ENCODE measurements around the gene ADAMTS17. TPM values are rescaled to one million over a fixed set of nuclear protein-coding genes. Genes with fewer than 3 reads are reported as not detected.

Gene ADAMTS17
- total and polyA plus RNA-seq, 7 donors: 4.4 to 93.0 (median 7.2) TPM

DNA sequence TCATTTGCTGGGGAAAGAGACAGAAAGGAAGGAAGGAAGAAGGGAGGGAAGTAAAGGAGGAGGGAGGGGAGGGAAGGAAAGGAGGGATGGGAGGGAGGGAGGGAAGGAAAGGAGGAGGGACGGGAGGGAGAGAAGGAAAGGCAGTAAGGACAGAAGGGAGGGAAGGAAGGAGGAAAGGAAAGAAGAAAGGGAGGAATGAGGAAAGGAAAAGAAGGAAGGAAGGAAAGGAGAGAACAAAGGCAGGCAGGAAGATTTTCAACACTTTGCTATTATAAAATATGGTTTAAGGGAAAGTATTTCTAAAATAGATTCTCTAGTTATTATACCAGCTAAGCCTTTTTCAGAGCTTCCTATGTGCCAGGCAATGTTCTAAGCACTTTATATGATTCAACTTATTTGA lies 330.5 kb downstream of the ADAMTS17 start:
- TF ChIP-seq, protein P1, sequence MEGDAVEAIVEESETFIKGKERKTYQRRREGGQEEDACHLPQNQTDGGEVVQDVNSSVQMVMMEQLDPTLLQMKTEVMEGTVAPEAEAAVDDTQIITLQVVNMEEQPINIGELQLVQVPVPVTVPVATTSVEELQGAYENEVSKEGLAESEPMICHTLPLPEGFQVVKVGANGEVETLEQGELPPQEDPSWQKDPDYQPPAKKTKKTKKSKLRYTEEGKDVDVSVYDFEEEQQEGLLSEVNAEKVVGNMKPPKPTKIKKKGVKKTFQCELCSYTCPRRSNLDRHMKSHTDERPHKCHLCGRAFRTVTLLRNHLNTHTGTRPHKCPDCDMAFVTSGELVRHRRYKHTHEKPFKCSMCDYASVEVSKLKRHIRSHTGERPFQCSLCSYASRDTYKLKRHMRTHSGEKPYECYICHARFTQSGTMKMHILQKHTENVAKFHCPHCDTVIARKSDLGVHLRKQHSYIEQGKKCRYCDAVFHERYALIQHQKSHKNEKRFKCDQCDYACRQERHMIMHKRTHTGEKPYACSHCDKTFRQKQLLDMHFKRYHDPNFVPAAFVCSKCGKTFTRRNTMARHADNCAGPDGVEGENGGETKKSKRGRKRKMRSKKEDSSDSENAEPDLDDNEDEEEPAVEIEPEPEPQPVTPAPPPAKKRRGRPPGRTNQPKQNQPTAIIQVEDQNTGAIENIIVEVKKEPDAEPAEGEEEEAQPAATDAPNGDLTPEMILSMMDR (IDR thresholded peaks at IDR 0.05): no peak
- 74 to 83% (median 82%) methylated on average over 1 of the region's 1 CpG for WGBS, 3 donors
- no peak for DNase-seq

DNA sequence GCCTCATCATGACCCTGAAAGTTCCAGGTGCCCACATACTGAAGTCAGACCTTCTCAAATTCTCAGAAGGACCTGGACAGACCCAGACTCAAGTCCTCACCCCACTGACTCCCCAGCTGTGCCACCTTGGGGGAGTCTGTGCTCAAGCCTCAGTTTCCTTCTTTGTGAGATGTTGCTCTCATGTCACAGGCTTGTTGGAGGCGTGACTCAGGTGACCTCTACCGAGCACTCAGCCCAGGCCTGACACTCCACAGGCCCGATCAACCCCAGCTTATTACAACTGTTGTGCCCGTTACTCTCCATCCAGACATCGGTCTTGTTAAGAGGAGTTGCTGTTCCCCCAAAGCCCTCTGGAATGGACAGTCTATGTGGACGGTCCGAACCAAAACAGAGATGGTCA lies 332.4 kb downstream of the ADAMTS17 start:
- H3K4me1 ChIP-seq: no peaks in the 10 kb centered on the region
- H3K4me3 ChIP-seq: no peak overlapping the region
- ATAC-seq: no peak
- TF ChIP-seq, protein P1 (IDR thresholded peaks at IDR 0.05): no peak
- no peak overlapping the region for H3K27ac ChIP-seq
- no peak for DNase-seq
- H3K27me3 ChIP-seq (ENCODE audit: insufficient read depth in 3 of 3, low read length in 2 of 3): no peaks in the 10 kb centered on the region
- intact Hi-C loops (cut with DNase I): no loop called here
- H3K9me3 ChIP-seq: no peaks in the 10 kb centered on the region
- no peaks in the 10 kb centered on the region for H3K36me3 ChIP-seq (ENCODE audit: insufficient read depth in 1 of 2, low read depth in 1 of 2)
- 88 to 98% (median 97%) methylated on average over 7 of the region's 7 CpGs for WGBS, 3 donors

More for the DNA sequence above, 330.5 kb downstream of the ADAMTS17 start:
- no peak for ATAC-seq
- Histone ChIP-seq H3K36me3 (ENCODE audit: insufficient read depth in 1 of 2, low read depth in 1 of 2) (no peaks in the 10 kb centered on the region), H3K27ac (no peak overlapping the region), H3K4me1 (no peaks in the 10 kb centered on the region), H3K9me3 (no peaks in the 10 kb centered on the region), H3K27me3 (ENCODE audit: insufficient read depth in 3 of 3, low read length in 2 of 3) (no peaks in the 10 kb centered on the region), H3K4me3 (no peak overlapping the region)
- intact Hi-C loops (cut with DNase I): no loop called here

DNA sequence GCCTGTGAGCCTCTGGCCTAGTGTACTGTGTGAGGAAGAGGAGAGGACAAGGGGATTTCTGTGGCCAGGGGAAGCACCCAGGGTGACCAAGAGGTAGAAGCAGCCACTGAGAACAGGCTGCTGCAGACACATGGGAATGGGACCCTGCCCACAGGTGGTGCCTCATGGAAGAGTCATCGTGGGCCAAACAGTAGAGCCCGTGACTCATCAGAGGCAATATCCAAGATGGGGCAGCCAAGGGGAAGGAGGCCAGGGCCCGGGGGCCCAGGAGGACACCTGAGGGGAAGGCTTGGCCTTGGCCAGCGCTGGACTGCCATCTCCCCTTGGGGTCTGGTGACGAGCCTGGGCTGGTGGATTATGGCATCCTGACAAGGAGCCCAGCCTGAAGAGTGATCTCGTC lies 333.5 kb downstream of the ADAMTS17 start:
- Histone ChIP-seq H3K9me3 (no peaks in the 10 kb centered on the region), H3K27ac (no peak overlapping the region), H3K36me3 (ENCODE audit: insufficient read depth in 1 of 2, low read depth in 1 of 2) (no peaks in the 10 kb centered on the region), H3K4me3 (no peak overlapping the region), H3K4me1 (no peaks in the 10 kb centered on the region), H3K27me3 (ENCODE audit: insufficient read depth in 3 of 3, low read length in 2 of 3) (no peaks in the 10 kb centered on the region)
- intact Hi-C loops (cut with DNase I): no loop called here
- ATAC-seq: peak in 3 of 4 donors; percentile 28 to 61 (median 44)
- WGBS, 3 donors: 82 to 88% (median 87%) methylated on average over 6 of the region's 6 CpGs
- TF ChIP-seq, protein P1 (IDR thresholded peaks at IDR 0.05): no peak
- DNase-seq: no peak

GRCh38 chr15:100007609-100008008 lies 334.2 kb downstream of the ADAMTS17 start:
- TF ChIP-seq, protein P1 (IDR thresholded peaks at IDR 0.05): no peak
- 93 to 96% (median 94%) methylated on average over 10 of the region's 10 CpGs for WGBS, 3 donors
- Histone ChIP-seq H3K4me1 (no peaks in the 10 kb centered on the region), H3K27ac (no peak overlapping the region), H3K36me3 (ENCODE audit: insufficient read depth in 1 of 2, low read depth in 1 of 2) (no peaks in the 10 kb centered on the region), H3K4me3 (no peak overlapping the region), H3K9me3 (no peaks in the 10 kb centered on the region), H3K27me3 (ENCODE audit: insufficient read depth in 3 of 3, low read length in 2 of 3) (no peaks in the 10 kb centered on the region)
- intact Hi-C loops (cut with DNase I): no loop called here
- DNase-seq (no peak), ATAC-seq (no peak)

DNA sequence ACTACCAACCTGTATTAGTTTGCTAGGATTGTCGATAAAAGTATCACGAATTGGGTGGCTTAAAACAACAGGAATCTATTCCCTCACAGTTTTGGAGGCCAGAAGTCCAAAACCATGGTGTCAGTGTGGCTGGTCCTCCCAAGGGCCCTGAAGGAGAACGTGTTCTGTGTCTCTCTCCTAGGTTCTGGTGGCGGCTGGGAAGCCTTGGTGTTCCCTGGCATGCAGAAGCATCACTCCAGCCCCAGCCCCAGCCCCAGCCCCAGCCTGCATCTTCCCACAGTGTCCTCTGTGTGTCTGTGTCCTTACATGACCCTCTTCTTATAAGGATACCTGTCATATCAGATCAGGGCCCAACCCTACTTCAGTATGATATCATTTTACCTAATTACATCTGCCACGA lies 336.1 kb downstream of the ADAMTS17 start:
- no peak for ATAC-seq
- Histone ChIP-seq H3K4me1 (no peaks in the 10 kb centered on the region), H3K36me3 (ENCODE audit: insufficient read depth in 1 of 2, low read depth in 1 of 2) (no peaks in the 10 kb centered on the region), H3K27me3 (ENCODE audit: insufficient read depth in 3 of 3, low read length in 2 of 3) (no peaks in the 10 kb centered on the region), H3K4me3 (no peak overlapping the region), H3K27ac (no peak overlapping the region), H3K9me3 (no peaks in the 10 kb centered on the region)
- TF ChIP-seq, protein P1 (IDR thresholded peaks at IDR 0.05): no peak
- no peak for DNase-seq
- intact Hi-C loops (cut with DNase I): no loop called here
- 81 to 87% (median 82%) methylated on average over 5 of the region's 5 CpGs for WGBS, 3 donors

Data from psoas muscle (tissue), 8 donors.